ENCODE measurements around the gene TIMP3.
A peak's percentile ranks its signal among the peaks of the same experiment; 100 is the strongest.

Gene TIMP3

DNA sequence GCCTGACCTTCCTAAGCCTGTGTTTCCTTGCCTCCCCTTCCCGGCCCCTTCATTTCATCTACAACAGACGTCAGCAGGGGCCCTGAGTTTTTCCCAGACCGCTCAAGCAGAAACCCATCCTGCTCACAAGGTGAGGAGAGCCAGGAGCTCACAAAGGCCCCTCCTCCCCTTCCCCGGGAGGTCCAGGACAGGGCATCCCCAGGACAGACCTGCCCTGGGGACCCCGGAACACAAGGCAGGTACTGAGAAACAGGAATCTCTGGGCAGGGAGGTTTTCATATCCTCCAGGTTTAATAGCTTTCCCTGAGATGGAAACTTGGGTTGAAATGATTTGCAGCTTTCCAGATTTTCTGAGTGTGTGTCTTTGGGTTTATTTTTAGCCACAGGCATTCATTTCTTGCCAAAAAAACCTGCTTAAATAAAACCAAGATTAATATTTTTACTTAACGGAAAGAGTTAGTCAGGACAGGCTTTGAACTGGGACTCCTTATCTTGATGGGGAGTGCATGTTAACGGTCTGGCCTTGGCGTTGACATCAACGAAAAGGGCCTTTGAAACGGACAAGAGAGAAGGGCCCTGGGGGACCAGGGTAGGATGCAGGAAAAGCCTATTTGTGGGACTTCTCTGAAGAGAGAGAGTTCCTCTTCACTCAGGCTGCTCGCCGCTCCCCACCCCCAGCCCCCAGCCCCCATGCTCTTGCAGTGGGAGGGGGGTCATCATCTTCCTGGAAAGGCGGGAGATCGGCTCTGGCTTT lies 38.5 kb downstream of the TIMP3 start:
- TF ChIP-seq GATA3 (IDR thresholded peaks at IDR 0.05; ENCODE audit: low read depth, low read length) (no peak), GATA2 (IDR thresholded peaks at IDR 0.05; ENCODE audit: low read depth, low read length) (no peak)

DNA sequence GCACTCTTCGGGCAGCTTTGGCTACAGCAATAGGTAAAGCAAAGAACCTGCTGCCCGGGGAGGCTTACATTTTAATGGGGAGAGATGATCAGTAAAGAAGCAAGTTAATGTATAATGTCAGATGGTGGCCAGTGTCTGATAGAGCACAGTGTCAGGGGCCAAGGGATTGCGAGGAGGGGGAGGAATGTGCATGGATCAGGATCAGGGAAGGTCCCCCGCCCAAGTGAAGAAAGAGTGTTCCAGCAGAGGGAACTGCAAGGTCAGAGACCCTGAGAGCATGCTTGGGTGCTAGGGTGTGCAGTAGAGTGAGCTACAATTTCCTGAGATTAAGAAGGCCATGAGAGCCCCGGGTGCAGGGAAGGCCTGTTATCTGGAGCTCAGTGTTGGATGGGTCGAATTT lies 39.7 kb downstream of the TIMP3 start:
- TF ChIP-seq GATA2 (IDR thresholded peaks at IDR 0.05; ENCODE audit: low read depth, low read length) (no peak), GATA3 (IDR thresholded peaks at IDR 0.05; ENCODE audit: low read depth, low read length) (no peak)

GRCh38 chr22:32842486-32842885 lies 41.0 kb downstream of the TIMP3 start:
- TF ChIP-seq GATA2 (IDR thresholded peaks at IDR 0.05; ENCODE audit: low read depth, low read length): no peak
- no peak for TF ChIP-seq GATA3 (IDR thresholded peaks at IDR 0.05; ENCODE audit: low read depth, low read length)

DNA sequence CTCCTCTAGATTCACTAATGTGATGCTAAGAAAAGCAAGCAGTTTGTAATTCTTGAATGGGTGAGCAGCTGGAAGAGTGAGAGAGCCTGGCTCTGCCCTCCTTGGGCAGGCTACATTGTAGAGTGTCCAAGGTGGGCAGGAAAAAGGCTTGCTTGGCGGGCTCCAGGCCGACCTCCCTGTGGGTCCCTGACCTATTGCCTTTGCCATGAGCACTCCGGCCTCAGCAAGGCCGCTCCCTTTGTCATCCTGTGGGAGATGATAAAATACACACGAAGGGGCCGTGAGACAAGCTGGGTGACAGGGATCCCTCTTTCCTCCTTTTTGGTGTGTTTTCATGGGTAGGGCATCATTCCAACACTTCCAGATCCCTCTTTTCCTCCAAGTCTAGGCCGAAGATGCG lies 41.8 kb downstream of the TIMP3 start:
- TF ChIP-seq GATA3 (IDR thresholded peaks at IDR 0.05; ENCODE audit: low read depth, low read length): no peak
- TF ChIP-seq GATA2 (IDR thresholded peaks at IDR 0.05; ENCODE audit: low read depth, low read length): no peak

DNA sequence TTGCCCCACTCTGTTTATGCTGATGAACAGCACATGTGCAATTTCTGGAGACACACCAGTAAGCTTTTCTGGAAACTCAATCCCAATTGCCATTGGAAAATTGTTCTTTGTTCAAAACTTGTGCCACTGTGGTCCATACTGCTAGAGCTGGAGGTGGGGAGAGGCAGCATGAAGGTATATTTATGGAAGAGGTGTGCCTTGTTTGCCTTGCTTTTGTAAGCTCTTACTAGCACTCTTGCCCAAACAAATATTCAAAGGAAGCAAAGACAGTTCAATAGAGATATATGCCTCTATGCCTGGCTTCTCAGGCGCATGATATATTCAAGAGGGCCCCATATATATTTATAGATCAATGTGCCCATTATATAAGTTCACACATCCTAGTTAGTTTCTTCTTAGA lies 42.7 kb downstream of the TIMP3 start:
- TF ChIP-seq GATA3 (IDR thresholded peaks at IDR 0.05; ENCODE audit: low read depth, low read length) (no peak), GATA2 (IDR thresholded peaks at IDR 0.05; ENCODE audit: low read depth, low read length) (no peak)

GRCh38 chr22:32846780-32847491 lies 45.4 kb downstream of the TIMP3 start:
- TF ChIP-seq GATA2 (IDR thresholded peaks at IDR 0.05; ENCODE audit: low read depth, low read length) (no peak), GATA3 (IDR thresholded peaks at IDR 0.05; ENCODE audit: low read depth, low read length) (no peak)

DNA sequence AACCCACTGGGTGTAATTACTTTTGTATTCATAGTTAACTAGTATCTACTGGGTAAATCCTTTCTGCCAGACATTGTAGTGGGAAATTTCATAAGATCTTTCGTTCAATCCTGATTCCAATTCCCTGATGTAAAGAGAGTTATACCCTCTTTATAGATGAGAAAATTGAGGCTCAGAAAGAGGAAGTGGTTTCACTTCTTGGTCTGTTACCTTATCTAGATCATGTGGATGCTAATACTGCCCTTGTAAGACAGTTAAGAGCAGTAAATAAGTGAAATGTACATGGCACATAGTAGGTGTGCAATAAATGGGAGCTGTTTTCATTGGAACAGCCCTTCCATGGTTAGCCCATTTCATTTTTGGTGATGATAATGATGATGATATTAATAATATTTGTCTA lies 46.7 kb downstream of the TIMP3 start:
- no peak for TF ChIP-seq GATA3 (IDR thresholded peaks at IDR 0.05; ENCODE audit: low read depth, low read length)
- no peak for TF ChIP-seq GATA2 (IDR thresholded peaks at IDR 0.05; ENCODE audit: low read depth, low read length)

DNA sequence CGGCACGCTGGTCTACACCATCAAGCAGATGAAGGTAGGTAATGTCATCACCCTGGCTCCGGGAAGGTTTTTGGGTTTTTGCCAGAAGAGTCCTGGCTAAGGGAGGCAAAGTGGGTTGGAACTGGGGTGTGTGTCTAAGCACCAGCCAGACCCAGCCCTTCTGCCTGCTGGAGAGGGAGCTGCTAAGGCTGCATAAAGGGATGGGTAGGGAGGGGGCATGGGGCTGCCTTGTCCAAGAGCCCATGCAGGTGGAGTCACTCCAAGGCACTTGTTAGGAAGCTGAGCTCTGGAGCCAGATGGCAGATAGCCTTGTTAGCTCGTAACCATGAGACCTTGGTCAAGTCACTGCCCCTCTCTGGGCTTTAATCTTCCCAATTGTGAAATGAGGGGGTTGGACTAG lies 48.0 kb downstream of the TIMP3 start:
- TF ChIP-seq GATA2 (IDR thresholded peaks at IDR 0.05; ENCODE audit: low read depth, low read length) (no peak), GATA3 (IDR thresholded peaks at IDR 0.05; ENCODE audit: low read depth, low read length) (no peak)

DNA sequence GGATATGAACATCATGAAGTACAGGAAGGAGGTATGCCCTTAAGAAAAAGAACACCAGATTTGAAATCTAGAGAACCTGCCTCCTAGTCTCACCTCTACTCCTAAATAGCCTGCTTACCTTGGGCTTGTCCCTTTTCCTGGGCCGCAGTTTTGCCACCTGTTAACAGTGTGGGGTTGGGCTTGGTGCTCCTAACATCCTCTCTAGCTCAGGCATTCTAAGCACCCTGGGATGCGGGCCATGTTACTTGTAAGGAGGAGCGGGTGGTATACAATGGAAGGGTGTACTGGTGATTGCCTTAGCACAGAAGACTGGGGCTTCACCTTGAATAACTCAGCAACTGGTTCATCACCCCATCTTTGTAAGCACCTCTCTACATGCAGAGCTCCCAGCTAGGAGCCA lies 48.7 kb downstream of the TIMP3 start:
- TF ChIP-seq GATA3 (IDR thresholded peaks at IDR 0.05; ENCODE audit: low read depth, low read length) (no peak), GATA2 (IDR thresholded peaks at IDR 0.05; ENCODE audit: low read depth, low read length) (no peak)

DNA sequence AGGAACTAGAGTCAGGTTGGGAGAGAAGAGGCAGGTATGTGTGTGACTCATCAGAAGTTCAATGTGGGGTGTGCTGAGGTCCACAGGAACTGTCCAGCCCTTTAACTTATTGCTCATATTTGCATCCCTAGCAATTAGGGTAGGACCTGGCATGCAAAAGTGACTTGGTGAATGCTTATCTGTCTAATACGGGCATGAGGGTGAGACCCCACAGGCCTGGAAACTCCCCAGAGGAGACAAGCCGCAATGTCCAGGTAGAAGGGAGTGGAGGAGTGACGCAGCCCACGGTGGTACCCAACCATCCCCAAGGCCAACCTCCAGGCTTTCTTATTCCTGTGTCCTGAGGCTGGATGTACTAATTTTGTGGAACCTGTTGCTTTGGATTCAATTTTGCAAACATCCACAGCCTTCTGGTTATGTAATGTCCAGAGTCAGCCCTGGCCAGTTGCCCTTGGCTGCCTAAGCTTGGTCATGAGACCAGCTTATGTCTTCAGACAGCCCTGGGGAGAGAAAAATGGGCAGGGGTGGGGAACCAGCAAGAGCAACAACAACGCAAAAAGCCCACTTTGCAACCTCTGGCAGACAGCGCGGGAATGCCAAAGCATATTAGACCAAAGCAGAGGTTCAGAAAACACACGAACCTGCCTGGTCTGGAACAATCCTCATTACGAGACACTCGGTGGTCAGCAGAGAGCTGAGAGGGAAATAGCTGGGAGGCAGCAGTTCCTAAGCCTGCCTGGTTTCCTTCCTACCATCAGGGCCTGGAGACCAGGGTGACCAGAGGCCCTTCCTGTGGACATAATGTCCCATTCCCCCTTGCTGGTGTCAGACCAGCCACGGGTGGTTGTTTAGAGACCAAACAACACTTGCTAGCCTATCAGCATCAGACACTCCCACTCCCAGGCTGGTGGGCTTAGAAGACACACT lies 49.3 kb downstream of the TIMP3 start:
- no peak for TF ChIP-seq GATA2 (IDR thresholded peaks at IDR 0.05; ENCODE audit: low read depth, low read length)
- TF ChIP-seq GATA3 (IDR thresholded peaks at IDR 0.05; ENCODE audit: low read depth, low read length): no peak

DNA sequence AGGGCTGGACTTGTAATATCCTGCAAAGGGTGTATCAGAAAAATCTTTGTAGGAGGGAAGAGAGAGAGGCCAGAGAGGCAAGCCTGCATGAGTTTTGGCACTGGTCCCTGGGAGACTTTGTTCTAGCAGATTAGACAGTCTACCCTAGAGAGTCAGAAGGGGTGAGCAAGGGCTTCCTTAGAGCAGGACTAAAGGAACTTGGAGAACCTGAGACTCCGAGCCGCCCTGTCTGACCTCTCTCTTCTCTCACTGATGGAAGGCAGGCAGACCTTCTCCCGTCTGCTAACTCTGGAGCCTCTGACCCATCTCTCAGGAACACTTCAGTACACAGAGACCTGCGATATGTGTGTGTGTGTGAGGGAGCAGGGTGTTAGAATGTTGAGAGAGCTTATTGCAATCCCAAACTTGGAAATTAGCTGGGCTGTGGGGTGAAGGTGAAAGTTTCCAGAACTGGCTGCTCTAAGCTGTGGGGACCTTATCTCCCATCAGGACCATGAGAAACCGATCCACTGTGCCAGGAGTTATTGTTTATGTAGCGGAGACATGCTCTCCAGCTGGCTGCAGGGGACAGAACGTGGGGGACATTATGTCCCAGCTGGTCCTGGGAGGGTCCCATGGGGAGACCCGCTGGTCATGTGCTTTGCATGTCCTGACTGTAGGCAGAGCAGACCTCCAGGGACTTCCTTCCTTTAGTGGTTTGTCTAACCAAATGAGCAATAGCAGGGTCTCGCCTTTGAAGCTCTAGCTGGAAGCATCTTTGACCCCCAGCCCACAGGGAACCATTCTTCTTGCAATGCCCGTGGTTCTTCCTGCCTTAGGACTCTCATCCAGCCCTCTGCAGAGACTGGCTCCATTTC lies 51.1 kb downstream of the TIMP3 start:
- TF ChIP-seq GATA3 (IDR thresholded peaks at IDR 0.05; ENCODE audit: low read depth, low read length): no peak
- TF ChIP-seq GATA2 (IDR thresholded peaks at IDR 0.05; ENCODE audit: low read depth, low read length): peak; percentile 84

GRCh38 chr22:32853662-32854061 lies 52.2 kb downstream of the TIMP3 start:
- no peak for TF ChIP-seq GATA2 (IDR thresholded peaks at IDR 0.05; ENCODE audit: low read depth, low read length)
- no peak for TF ChIP-seq GATA3 (IDR thresholded peaks at IDR 0.05; ENCODE audit: low read depth, low read length)

GRCh38 chr22:32854351-32854804 lies 52.9 kb downstream of the TIMP3 start:
- TF ChIP-seq GATA3 (IDR thresholded peaks at IDR 0.05; ENCODE audit: low read depth, low read length): no peak
- TF ChIP-seq GATA2 (IDR thresholded peaks at IDR 0.05; ENCODE audit: low read depth, low read length): no peak

Data from SH-SY5Y (cell line).